Measurements from ENCODE around the gene NPFFR2.

The NPFFR2 gene

DNA sequence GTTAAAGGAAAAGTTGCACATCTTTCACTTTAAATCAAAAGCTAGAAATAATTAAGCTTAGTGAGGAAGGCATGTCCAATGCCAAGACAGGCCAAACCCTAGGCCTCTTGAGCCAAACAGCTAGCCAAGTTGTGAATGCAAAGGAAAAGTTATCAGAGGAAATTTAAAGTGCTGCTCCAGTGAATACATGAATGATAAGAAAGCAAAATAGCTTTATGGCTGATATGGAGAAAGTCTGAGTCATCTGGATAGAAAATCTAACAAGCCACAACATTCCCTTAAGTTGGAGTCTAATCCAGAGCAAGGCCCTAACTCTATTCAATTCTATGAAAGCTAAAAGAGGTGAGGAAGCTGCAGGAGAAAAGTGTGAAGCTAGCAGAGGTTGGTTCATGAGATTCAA, 23.8 kb downstream of the NPFFR2 start:
- TF ChIP-seq EZH2 (optimal IDR thresholded peaks at IDR 0.05; ENCODE audit: low read depth, low read length) (no peak), EZH2phosphoT487 (IDR thresholded peaks at IDR 0.05; ENCODE audit: low read length) (no peak)
- TF ChIP-seq, protein P1, sequence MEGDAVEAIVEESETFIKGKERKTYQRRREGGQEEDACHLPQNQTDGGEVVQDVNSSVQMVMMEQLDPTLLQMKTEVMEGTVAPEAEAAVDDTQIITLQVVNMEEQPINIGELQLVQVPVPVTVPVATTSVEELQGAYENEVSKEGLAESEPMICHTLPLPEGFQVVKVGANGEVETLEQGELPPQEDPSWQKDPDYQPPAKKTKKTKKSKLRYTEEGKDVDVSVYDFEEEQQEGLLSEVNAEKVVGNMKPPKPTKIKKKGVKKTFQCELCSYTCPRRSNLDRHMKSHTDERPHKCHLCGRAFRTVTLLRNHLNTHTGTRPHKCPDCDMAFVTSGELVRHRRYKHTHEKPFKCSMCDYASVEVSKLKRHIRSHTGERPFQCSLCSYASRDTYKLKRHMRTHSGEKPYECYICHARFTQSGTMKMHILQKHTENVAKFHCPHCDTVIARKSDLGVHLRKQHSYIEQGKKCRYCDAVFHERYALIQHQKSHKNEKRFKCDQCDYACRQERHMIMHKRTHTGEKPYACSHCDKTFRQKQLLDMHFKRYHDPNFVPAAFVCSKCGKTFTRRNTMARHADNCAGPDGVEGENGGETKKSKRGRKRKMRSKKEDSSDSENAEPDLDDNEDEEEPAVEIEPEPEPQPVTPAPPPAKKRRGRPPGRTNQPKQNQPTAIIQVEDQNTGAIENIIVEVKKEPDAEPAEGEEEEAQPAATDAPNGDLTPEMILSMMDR (IDR thresholded peaks at IDR 0.05; ENCODE audit: low read length) = no peak
- H2AFZ ChIP-seq (ENCODE audit: low read length) = no peak overlapping the region
- no peak overlapping the region for H3K9ac ChIP-seq (ENCODE audit: low read length)
- H3F3A ChIP-seq (ENCODE audit: insufficient read depth, low read length) = no peaks in the 10 kb centered on the region
- no peaks in the 10 kb centered on the region for H3K9me3 ChIP-seq (replicated peaks; ENCODE audit: insufficient read depth, low read length)
- no peaks in the 10 kb centered on the region for H3K79me2 ChIP-seq (ENCODE audit: low read length)
- H3K4me3 ChIP-seq (ENCODE audit: low read length) = no peak overlapping the region
- H3K4me2 ChIP-seq (ENCODE audit: low read depth, low read length) = no peak overlapping the region
- no peaks in the 10 kb centered on the region for H3K27me3 ChIP-seq (replicated peaks; ENCODE audit: insufficient read depth, low read length)
- H3K9me2 ChIP-seq (replicated peaks; ENCODE audit: insufficient read depth, low read length) = no peaks in the 10 kb centered on the region
- no peaks in the 10 kb centered on the region for H4K20me1 ChIP-seq (ENCODE audit: insufficient read depth, low read length)
- no peak overlapping the region for H3K27ac ChIP-seq (ENCODE audit: low read length)
- H3K4me1 ChIP-seq (ENCODE audit: low read length) = no peaks in the 10 kb centered on the region
- no peak for DNase-seq
- H3K36me3 ChIP-seq (replicated peaks; ENCODE audit: insufficient read depth, low read length) = no peaks in the 10 kb centered on the region

DNA sequence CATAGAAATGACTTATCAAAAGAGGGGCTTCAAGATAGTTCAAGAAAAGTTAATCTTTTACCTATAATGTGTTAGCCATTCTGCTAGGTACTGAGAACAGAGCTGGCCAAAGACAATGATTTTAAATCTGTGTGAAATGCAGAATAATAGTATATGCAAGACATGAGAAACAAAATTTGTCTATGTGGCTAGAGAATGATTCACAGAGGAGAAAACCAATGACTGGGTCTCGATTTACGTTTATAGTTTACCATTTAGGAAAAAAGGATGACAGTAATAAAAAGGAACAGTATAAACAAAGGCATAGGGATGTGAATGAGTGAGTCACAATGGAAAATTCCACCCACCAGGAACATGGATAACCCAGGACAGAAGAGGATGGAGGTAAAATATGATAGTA, 31.9 kb downstream of the NPFFR2 start:
- Histone ChIP-seq H3F3A (ENCODE audit: insufficient read depth, low read length) (no peaks in the 10 kb centered on the region), H3K36me3 (replicated peaks; ENCODE audit: insufficient read depth, low read length) (no peaks in the 10 kb centered on the region), H2AFZ (ENCODE audit: low read length) (no peak overlapping the region), H3K9me3 (replicated peaks; ENCODE audit: insufficient read depth, low read length) (no peaks in the 10 kb centered on the region), H3K9me2 (replicated peaks; ENCODE audit: insufficient read depth, low read length) (no peaks in the 10 kb centered on the region), H3K27ac (ENCODE audit: low read length) (no peak overlapping the region), H3K79me2 (ENCODE audit: low read length) (no peaks in the 10 kb centered on the region), H3K4me3 (ENCODE audit: low read length) (no peak overlapping the region), H3K27me3 (replicated peaks; ENCODE audit: insufficient read depth, low read length) (no peaks in the 10 kb centered on the region), H4K20me1 (ENCODE audit: insufficient read depth, low read length) (no peaks in the 10 kb centered on the region), H3K4me1 (ENCODE audit: low read length) (no peaks in the 10 kb centered on the region), H3K9ac (ENCODE audit: low read length) (no peak overlapping the region), H3K4me2 (ENCODE audit: low read depth, low read length) (no peak overlapping the region)
- DNase-seq = no peak
- TF ChIP-seq EZH2phosphoT487 (IDR thresholded peaks at IDR 0.05; ENCODE audit: low read length) (no peak), EZH2 (optimal IDR thresholded peaks at IDR 0.05; ENCODE audit: low read depth, low read length) (no peak)
- TF ChIP-seq, protein P1 (IDR thresholded peaks at IDR 0.05; ENCODE audit: low read length) = no peak

DNA sequence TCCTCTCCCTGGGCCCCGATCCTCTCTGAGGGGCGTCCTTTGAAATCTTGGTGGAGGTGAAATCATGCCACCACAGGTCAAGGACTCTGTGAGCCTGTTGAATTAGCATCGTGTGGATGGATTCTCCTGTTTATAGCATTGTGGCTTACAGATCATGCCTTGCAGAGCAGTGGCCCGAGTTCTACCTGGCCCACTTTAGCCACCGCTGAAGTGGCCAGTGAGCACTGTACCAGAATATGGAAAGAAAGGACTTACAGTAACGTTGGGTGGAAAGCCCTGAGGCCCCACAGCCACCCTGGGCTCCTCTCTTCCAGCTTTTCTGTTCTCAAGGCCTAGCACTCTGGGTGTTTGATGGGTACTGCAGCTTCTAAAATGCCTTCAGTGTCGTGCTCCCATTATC, 35.3 kb downstream of the NPFFR2 start:
- no peak overlapping the region for H3K4me2 ChIP-seq (ENCODE audit: low read depth, low read length)
- no peaks in the 10 kb centered on the region for H4K20me1 ChIP-seq (ENCODE audit: insufficient read depth, low read length)
- no peak overlapping the region for H3K27ac ChIP-seq (ENCODE audit: low read length)
- H3K4me1 ChIP-seq (ENCODE audit: low read length) = no peaks in the 10 kb centered on the region
- no peaks in the 10 kb centered on the region for H3K9me2 ChIP-seq (replicated peaks; ENCODE audit: insufficient read depth, low read length)
- no peaks in the 10 kb centered on the region for H3K9me3 ChIP-seq (replicated peaks; ENCODE audit: insufficient read depth, low read length)
- no peak overlapping the region for H3K9ac ChIP-seq (ENCODE audit: low read length)
- H3K36me3 ChIP-seq (replicated peaks; ENCODE audit: insufficient read depth, low read length) = no peaks in the 10 kb centered on the region
- H3F3A ChIP-seq (ENCODE audit: insufficient read depth, low read length) = no peaks in the 10 kb centered on the region
- TF ChIP-seq, protein P1 (IDR thresholded peaks at IDR 0.05; ENCODE audit: low read length) = no peak
- TF ChIP-seq EZH2 (optimal IDR thresholded peaks at IDR 0.05; ENCODE audit: low read depth, low read length) (no peak), EZH2phosphoT487 (IDR thresholded peaks at IDR 0.05; ENCODE audit: low read length) (no peak)
- H2AFZ ChIP-seq (ENCODE audit: low read length) = no peak overlapping the region
- H3K4me3 ChIP-seq (ENCODE audit: low read length) = no peak overlapping the region
- no peaks in the 10 kb centered on the region for H3K79me2 ChIP-seq (ENCODE audit: low read length)
- no peak for DNase-seq
- no peaks in the 10 kb centered on the region for H3K27me3 ChIP-seq (replicated peaks; ENCODE audit: insufficient read depth, low read length)

Data from MM.1S (cell line).